ENCODE measurements around the gene TMX2. TPM values are rescaled to one million over a fixed set of nuclear protein-coding genes. Genes with fewer than 3 reads are reported as not detected.

The TMX2 gene
- total RNA-seq, 3 donors from 2014 or later (not counting 1 experiment from before 2014, with no cell fraction given) = 43.6 to 70.4 (median 45.7) TPM

GRCh38 chr11:57776031-57776521 is 63.7 kb downstream of the TMX2 start:
- Mint-ChIP-seq H3K27ac (no peak overlapping the region), H3K4me3 (no peak overlapping the region), H3K36me3 (no peaks in the 10 kb centered on the region), H3K27me3 (ENCODE audit: low read depth in 2 of 2) (no peaks in the 10 kb centered on the region), H3K4me1 (no peaks in the 10 kb centered on the region), H3K9me3 (no peaks in the 10 kb centered on the region)
- no peaks in the 10 kb centered on the region for H3K27me3 ChIP-seq (ENCODE audit: control insufficient read depth, insufficient read depth, low read length)
- no peak overlapping the region for H3K27ac ChIP-seq (ENCODE audit: low read length)
- no peaks in the 10 kb centered on the region for H3K36me3 ChIP-seq (ENCODE audit: control insufficient read depth, insufficient read depth, low read length)
- intact Hi-C loops (cut with micrococcal nuclease) = no loop called here
- 94% methylated on average over 2 of the region's 3 CpGs for WGBS (ENCODE audit: insufficient coverage)
- no peaks in the 10 kb centered on the region for H3K9me3 ChIP-seq (ENCODE audit: control insufficient read depth, insufficient read depth, low read length)
- H3K4me1 ChIP-seq (ENCODE audit: control insufficient read depth, insufficient read depth, low read length) = no peaks in the 10 kb centered on the region
- DNase-seq = no peak
- TF ChIP-seq CTCF (IDR thresholded peaks at IDR 0.05) = no peak
- H3K4me3 ChIP-seq (ENCODE audit: low read length) = no peak overlapping the region
- no peak for ATAC-seq

GRCh38 chr11:57776577-57777210 is 64.3 kb downstream of the TMX2 start:
- Mint-ChIP-seq H3K9me3 (no peaks in the 10 kb centered on the region), H3K27me3 (ENCODE audit: low read depth in 2 of 2) (no peaks in the 10 kb centered on the region), H3K27ac (no peak overlapping the region), H3K4me1 (no peaks in the 10 kb centered on the region), H3K4me3 (no peak overlapping the region), H3K36me3 (no peaks in the 10 kb centered on the region)
- H3K4me3 ChIP-seq (ENCODE audit: low read length) = no peak overlapping the region
- no peak for DNase-seq
- ATAC-seq = no peak
- no peaks in the 10 kb centered on the region for H3K27me3 ChIP-seq (ENCODE audit: control insufficient read depth, insufficient read depth, low read length)
- H3K9me3 ChIP-seq (ENCODE audit: control insufficient read depth, insufficient read depth, low read length) = no peaks in the 10 kb centered on the region
- no peak overlapping the region for H3K27ac ChIP-seq (ENCODE audit: low read length)
- intact Hi-C loops (cut with micrococcal nuclease) = no loop called here
- no peaks in the 10 kb centered on the region for H3K36me3 ChIP-seq (ENCODE audit: control insufficient read depth, insufficient read depth, low read length)
- no CpG with 5 or more reads among the region's 2 CpGs for WGBS (ENCODE audit: insufficient coverage)
- no peaks in the 10 kb centered on the region for H3K4me1 ChIP-seq (ENCODE audit: control insufficient read depth, insufficient read depth, low read length)
- TF ChIP-seq CTCF (IDR thresholded peaks at IDR 0.05) = no peak

GRCh38 chr11:57777969-57778317 is 65.5 kb downstream of the TMX2 start:
- ATAC-seq (no peak), DNase-seq (no peak)
- intact Hi-C loops (cut with micrococcal nuclease) = no loop called here
- Histone ChIP-seq H3K4me3 (ENCODE audit: low read length) (no peak overlapping the region), H3K9me3 (ENCODE audit: control insufficient read depth, insufficient read depth, low read length) (no peaks in the 10 kb centered on the region), H3K36me3 (ENCODE audit: control insufficient read depth, insufficient read depth, low read length) (no peaks in the 10 kb centered on the region), H3K27ac (ENCODE audit: low read length) (no peak overlapping the region), H3K27me3 (ENCODE audit: control insufficient read depth, insufficient read depth, low read length) (no peaks in the 10 kb centered on the region), H3K4me1 (ENCODE audit: control insufficient read depth, insufficient read depth, low read length) (no peaks in the 10 kb centered on the region)
- no peaks in the 10 kb centered on the region for H3K27me3 Mint-ChIP-seq (ENCODE audit: low read depth in 2 of 2)
- no peak overlapping the region for H3K4me3 Mint-ChIP-seq
- 91% methylated on average over 3 of the region's 3 CpGs for WGBS (ENCODE audit: insufficient coverage)
- H3K9me3 Mint-ChIP-seq = no peaks in the 10 kb centered on the region
- no peaks in the 10 kb centered on the region for H3K36me3 Mint-ChIP-seq
- no peak for TF ChIP-seq CTCF (IDR thresholded peaks at IDR 0.05)
- no peak overlapping the region for H3K27ac Mint-ChIP-seq
- H3K4me1 Mint-ChIP-seq = no peaks in the 10 kb centered on the region
